SK-N-MC (cell line): ENCODE data around the gene OR52H1.
"Not testable (repeated sequence)": the region's sequence is repeated elsewhere in the genome, so short reads cannot be mapped to it uniquely, and the experiment has no call there.

Source experiments
- DNase-seq: peaks from one replicate; pipeline ENCODE4 v3.0.0-alpha.2; 2011; ENCODE audit warnings: low read depth, low spot score
- H3K27ac ChIP-seq: fragments of 200-600 bp; sonication (generic); 2 replicates; pipeline ENCODE4 v1.5.1; 2016; ENCODE audit warnings: mixed run types
- H3K36me3 ChIP-seq: fragments of 200-600 bp; sonication (generic); 2 replicates; pipeline ENCODE4 v1.6.1; 2017; ENCODE audit warnings: antibody characterized with exemption, low read length, mixed read lengths; ENCODE audit not compliant: insufficient read depth
- H3K4me3 ChIP-seq: fragments of 200-600 bp; sonication (generic); 2 replicates; pipeline ENCODE4 v1.5.1; 2016
- H3K9ac ChIP-seq: fragments of 200-600 bp; sonication (generic); 2 replicates; pipeline ENCODE4 v1.8.0; 2017; ENCODE audit warnings: mixed run types, mixed read lengths; ENCODE audit not compliant: insufficient read length
- H3K9me3 ChIP-seq: fragments of 200-600 bp; sonication (generic); 2 replicates; pipeline ENCODE4 v1.6.1; 2017; ENCODE audit warnings: low read depth, mild to moderate bottlenecking, antibody characterized with exemption, low read length, moderate library complexity, mixed read lengths
- EZH2 ChIP-seq: fragments of 200-600 bp; sonication (generic); IDR thresholded peaks from one replicate; pipeline ENCODE4 v1.6.1; 2017; ENCODE audit warnings: antibody characterized with exemption
- FOXP2 ChIP-seq: optimal IDR thresholded peaks from 2 replicates; pipeline ENCODE3; 2011; ENCODE audit warnings: mild to moderate bottlenecking, moderate library complexity; ENCODE audit not compliant: insufficient read depth; ENCODE audit errors: extremely low read length, control extremely low read depth
- POLR2AphosphoS5 ChIP-seq: IDR thresholded peaks from 2 replicates; pipeline ENCODE4 v1.6.1; 2012; ENCODE audit warnings: mild to moderate bottlenecking, low read depth, low read length, borderline replicate concordance

The OR52H1 gene

GRCh38 chr11:5548440-5548839 lies at the start of gene OR52H1:
Gene OR52H1, minus strand, starts transcription at chr11:5548540. Its CDS starts 3,035 bp downstream, at chr11:5545505.
- no peak for DNase-seq
- H3K36me3 ChIP-seq, result no peaks in the 10 kb centered on the region
- no peak for TF ChIP-seq EZH2
- TF ChIP-seq FOXP2, result no peak
- TF ChIP-seq POLR2AphosphoS5, result no peak

GRCh38 chr11:5597953-5598352 lies 49.6 kb upstream of the OR52H1 start:
- DNase-seq, result no peak
- H3K27ac ChIP-seq, result no peak overlapping the region
- TF ChIP-seq POLR2AphosphoS5 (no peak), FOXP2 (no peak), EZH2 (no peak)
- no peaks in the 10 kb centered on the region for H3K9me3 ChIP-seq
- no peak overlapping the region for H3K4me3 ChIP-seq
- H3K36me3 ChIP-seq, result no peaks in the 10 kb centered on the region
- no peak overlapping the region for H3K9ac ChIP-seq

More at GRCh38 chr11:5548440-5548839, at the start of gene OR52H1:
- Histone ChIP-seq H3K27ac (no peak within 1 kb of the TSS), H3K9me3 (no peaks in the 10 kb centered on the region), H3K9ac (no peak within 1 kb of the TSS), H3K4me3 (no peak within 1 kb of the TSS)

GRCh38 chr11:5596607-5597201 lies 48.4 kb upstream of the OR52H1 start, which contains the start of gene TRIM6:
Gene TRIM6, plus strand, starts transcription at chr11:5596637. Its CDS starts 261 bp downstream, at chr11:5596898.
- no peak within 1 kb of the TSS for H3K27ac ChIP-seq
- no peak within 1 kb of the TSS for H3K9ac ChIP-seq
- peak within 1 kb of the TSS; percentile 50 for H3K4me3 ChIP-seq
- DNase-seq, result no peak
- no peaks in the 10 kb centered on the region for H3K36me3 ChIP-seq
- H3K9me3 ChIP-seq, result no peaks in the 10 kb centered on the region
- no peak for TF ChIP-seq POLR2AphosphoS5
- no peak for TF ChIP-seq EZH2

- TF ChIP-seq EZH2 (no peak), POLR2AphosphoS5 (no peak), FOXP2 (no peak)
- no peaks in the 10 kb centered on the region for H3K9me3 ChIP-seq
- H3K4me3 ChIP-seq, result no peak overlapping the region
- no peaks in the 10 kb centered on the region for H3K36me3 ChIP-seq
- DNase-seq, result no peak
- no peak overlapping the region for H3K27ac ChIP-seq
- H3K9ac ChIP-seq, result no peak overlapping the region
Observed at GRCh38 chr11:5593146-5593545, 44.8 kb upstream of the OR52H1 start.

GRCh38 chr11:5592615-5593014 lies 44.3 kb upstream of the OR52H1 start:
- DNase-seq, result no peak
- Histone ChIP-seq H3K9me3 (no peaks in the 10 kb centered on the region), H3K36me3 (no peaks in the 10 kb centered on the region), H3K9ac (no peak overlapping the region), H3K27ac (no peak overlapping the region), H3K4me3 (no peak overlapping the region)
- no peak for TF ChIP-seq FOXP2
- TF ChIP-seq EZH2, result no peak
- TF ChIP-seq POLR2AphosphoS5, result no peak

- DNase-seq, result no peak
- Histone ChIP-seq H3K27ac (no peak overlapping the region), H3K4me3 (no peak overlapping the region), H3K9ac (no peak overlapping the region), H3K9me3 (no peaks in the 10 kb centered on the region), H3K36me3 (no peaks in the 10 kb centered on the region)
- no peak for TF ChIP-seq FOXP2
- no peak for TF ChIP-seq EZH2
- no peak for TF ChIP-seq POLR2AphosphoS5
Observed at GRCh38 chr11:5591613-5592012, 43.3 kb upstream of the OR52H1 start.

GRCh38 chr11:5589906-5590305 lies 41.6 kb upstream of the OR52H1 start:
- not testable (repeated sequence) for H3K9me3 ChIP-seq, H3K4me3 ChIP-seq, H3K36me3 ChIP-seq, H3K9ac ChIP-seq, DNase-seq, H3K27ac ChIP-seq

- not testable (repeated sequence) for DNase-seq
Observed at GRCh38 chr11:5584458-5584857, 36.1 kb upstream of the OR52H1 start.

GRCh38 chr11:5581014-5581413 lies 32.7 kb upstream of the OR52H1 start:
- Histone ChIP-seq H3K36me3 (no peaks in the 10 kb centered on the region), H3K4me3 (no peak overlapping the region), H3K9me3 (no peaks in the 10 kb centered on the region), H3K9ac (no peak overlapping the region), H3K27ac (no peak overlapping the region)
- DNase-seq, result no peak
- TF ChIP-seq FOXP2 (no peak), POLR2AphosphoS5 (no peak), EZH2 (no peak)

More at GRCh38 chr11:5584458-5584857, 36.1 kb upstream of the OR52H1 start:
- not testable (repeated sequence) for H3K4me3 ChIP-seq, H3K36me3 ChIP-seq, H3K9me3 ChIP-seq, H3K27ac ChIP-seq, H3K9ac ChIP-seq

GRCh38 chr11:5580577-5580976 lies 32.2 kb upstream of the OR52H1 start, which contains the start of gene OR52B6:
Gene OR52B6, plus strand, starts transcription at chr11:5580877. Its CDS starts 0 bp downstream, at chr11:5580877.
- Histone ChIP-seq H3K9me3 (no peaks in the 10 kb centered on the region), H3K4me3 (no peak within 1 kb of the TSS), H3K27ac (no peak within 1 kb of the TSS), H3K36me3 (no peaks in the 10 kb centered on the region), H3K9ac (no peak within 1 kb of the TSS)
- no peak for TF ChIP-seq EZH2
- TF ChIP-seq POLR2AphosphoS5, result no peak
- TF ChIP-seq FOXP2, result no peak
- DNase-seq, result no peak
